Spleen (tissue), 11 donors: ENCODE results near the gene VRK1. TPM values are rescaled to one million over a fixed set of nuclear protein-coding genes. Genes with fewer than 3 reads are reported as not detected.

Experiments
- DNase-seq: peaks from one replicate; pipeline ENCODE4 v3.0.0-alpha.2; 2020
- H3K27ac ChIP-seq, 8 donors: fragments of 200-600 bp; sonication (generic) in 7 of 8; 1 replicate in 4 of 8; 2 replicates in 4 of 8; pipeline versions ENCODE4 v1.5.0 to v1.8.0; 2016 to 2021; ENCODE audit warnings: inconsistent platforms in 4 of 8, mild to moderate bottlenecking in 4 of 8, moderate library complexity in 1 of 8
- H3K27me3 ChIP-seq, 7 donors: fragments of 200-600 bp; sonication (generic) in 6 of 7; replicated peaks in 1 of 7; 1 replicate in 4 of 7; 2 replicates in 3 of 7; pipeline versions ENCODE4 v1.5.0 to v1.8.0; 2016 to 2021; ENCODE audit warnings: inconsistent platforms in 3 of 7, mild to moderate bottlenecking in 1 of 7
- H3K36me3 ChIP-seq, 6 donors: fragments of 200-600 bp; sonication (generic) in 5 of 6; 1 replicate in 4 of 6; 2 replicates in 2 of 6; pipeline versions ENCODE4 v1.5.0 to v1.8.0; 2016 to 2021; ENCODE audit warnings: inconsistent platforms in 2 of 6
- H3K4me1 ChIP-seq, 6 donors: fragments of 200-600 bp; sonication (generic) in 5 of 6; 1 replicate in 3 of 6; 2 replicates in 3 of 6; pipeline versions ENCODE4 v1.5.0 to v1.8.0; 2016 to 2021; ENCODE audit warnings: inconsistent platforms in 3 of 6
- H3K4me3 ChIP-seq, 8 donors: fragments of 200-600 bp; sonication (generic) in 7 of 8; 1 replicate in 4 of 8; 2 replicates in 4 of 8; pipeline versions ENCODE4 v1.5.0 to v1.8.0; 2016 to 2021; ENCODE audit warnings: inconsistent platforms in 4 of 8, mild to moderate bottlenecking in 4 of 8, moderate library complexity in 2 of 8
- H3K9me3 ChIP-seq, 8 donors: fragments of 200-600 bp; sonication (generic) in 7 of 8; 1 replicate in 4 of 8; 2 replicates in 4 of 8; pipeline versions ENCODE4 v1.5.0 to v1.8.0; 2016 to 2021; ENCODE audit warnings: inconsistent platforms in 4 of 8
- CTCF ChIP-seq, 11 experiments: fragments of 200-600 bp in 7 of 11; fragments of 450-650 bp in 4 of 11; sonication (generic) in 4 of 11; IDR thresholded peaks in 8 of 11; conservative IDR thresholded peaks in 3 of 11; 1 replicate in 7 of 11; 2 replicates in 4 of 11; pipeline versions ENCODE4 v1.4.0 to v1.8.0; 2016 to 2021; ENCODE audit warnings: antibody characterized with exemption in 11 of 11, inconsistent platforms in 4 of 11, mild to moderate bottlenecking in 1 of 11
- POLR2A ChIP-seq, 3 donors: fragments of 450-650 bp; IDR thresholded peaks; one replicate each; pipeline ENCODE4 v1.5.1; 2017; ENCODE audit warnings: antibody characterized with exemption in 3 of 3, mild to moderate bottlenecking in 1 of 3
- POLR2AphosphoS5 ChIP-seq, 3 donors: sonication (generic); formaldehyde crosslinking; IDR thresholded peaks; one replicate each; pipeline ENCODE4 v1.5.1; 2017; ENCODE audit warnings: antibody characterized with exemption in 3 of 3
- WGBS, 5 donors: extraction: QIAGEN DNeasy Blood & Tissue Kit in 3 of 5; methylation state at CpG; one replicate each; pipeline versions ENCODE4 v1.1.5 to v1.1.7; 2013 to 2018; 5-methylcytosine and 5-hydroxymethylcytosine counted together
- intact Hi-C: fragments of 100-400 bp; cut with DNase I; formaldehyde crosslinking; loops from one replicate; pipeline ENCODE4 v1.15.0; 2023; ENCODE audit warnings: low total_unique reads
- polyA plus RNA-seq, 3 donors: library from polyadenylated mRNA; stranded (reverse); fragments of 200-250 nt; gene quantifications; one replicate each; pipeline ENCODE4 v1.2.1, GENCODE V29; 2013
- total RNA-seq, 7 donors: library from RNA; depleted of rRNA in 3 of 7; stranded (reverse); fragments of >200 nt in 3 of 7; fragmentation: NEBNext Ultra II Directional in 4 of 7; extraction: Animal tissue kit (Norgen Biotek cat#: 25700) in 4 of 7; gene quantifications; one replicate each; pipeline versions ENCODE4 v1.1.0 to v1.2.1, GENCODE V29; 2016 to 2021
- donor health status: healthy with polysubstance abuse.
- donor health status: DM: no; HTN: no; CAD: no; lungs with moderate emphysema.
- donor health status: DM: no; HTN: no; CAD: no.
- donor health status: Bipolar disorder and iron deficiency.
- donor health status: healthy.
- donor health status: DM: no; HTN: no; CAD: no.
- donor health status: DM: yes; HTN: yes; CAD: no.

The VRK1 gene
- total and polyA plus RNA-seq, 10 donors: 16.1 to 48.5 (median 29.4) TPM

- Histone ChIP-seq H3K27me3 (no peaks in the 10 kb centered on the region), H3K4me1 (peaks cover 0 to 16% (median 10%) of the 10 kb centered on the region in 6 donors), H3K4me3 (no peak overlapping the region), H3K36me3 (peaks cover 0 to 28% (median 9%) of the 10 kb centered on the region in 6 donors), H3K27ac (no peak overlapping the region), H3K9me3 (peaks cover 0 to 23% (median 12%) of the 10 kb centered on the region in 8 donors)
- WGBS, 5 donors: 74 to 100% (median 85%) methylated on average over 1 of the region's 1 CpG
- TF ChIP-seq POLR2AphosphoS5 (IDR thresholded peaks at IDR 0.05) (no peak), POLR2A (IDR thresholded peaks at IDR 0.05) (no peak), CTCF (IDR thresholded peaks at IDR 0.05 in 8 of 11, conservative IDR thresholded peaks at IDR 0.05 in 3 of 11) (no peak)
- DNase-seq: no peak
- intact Hi-C loops: no loop called here
These were observed 33.8 kb downstream of the VRK1 start for GRCh38 chr14:96830946-96831345.

GRCh38 chr14:96832351-96832750 lies 35.2 kb downstream of the VRK1 start:
- H3K9me3 ChIP-seq: peaks cover 0 to 23% (median 12%) of the 10 kb centered on the region in 8 donors
- TF ChIP-seq POLR2A (IDR thresholded peaks at IDR 0.05): no peak
- no peak for TF ChIP-seq POLR2AphosphoS5 (IDR thresholded peaks at IDR 0.05)
- no peak for TF ChIP-seq CTCF (IDR thresholded peaks at IDR 0.05 in 8 of 11, conservative IDR thresholded peaks at IDR 0.05 in 3 of 11)
- peaks cover 0 to 42% (median 11%) of the 10 kb centered on the region in 6 donors for H3K36me3 ChIP-seq
- WGBS, 5 donors: 81 to 92% (median 89%) methylated on average over 2 of the region's 2 CpGs
- intact Hi-C loops: no loop called here
- H3K27ac ChIP-seq: no peak overlapping the region
- H3K27me3 ChIP-seq: no peaks in the 10 kb centered on the region
- no peak overlapping the region for H3K4me3 ChIP-seq
- DNase-seq: no peak
- H3K4me1 ChIP-seq: peaks cover 0 to 2% (median under 1%) of the 10 kb centered on the region in 6 donors

- Histone ChIP-seq H3K4me3 (no peak overlapping the region), H3K36me3 (peaks cover 0 to 96% (median 20%) of the 10 kb centered on the region in 6 donors), H3K9me3 (no peaks in the 10 kb centered on the region), H3K27me3 (no peaks in the 10 kb centered on the region), H3K4me1 (no peaks in the 10 kb centered on the region), H3K27ac (no peak overlapping the region)
- TF ChIP-seq POLR2A (IDR thresholded peaks at IDR 0.05) (no peak), CTCF (IDR thresholded peaks at IDR 0.05 in 8 of 11, conservative IDR thresholded peaks at IDR 0.05 in 3 of 11) (no peak)
- WGBS, 5 donors: 96 to 98% (median 97%) methylated on average over 4 of the region's 4 CpGs
- intact Hi-C loops: no loop called here
- DNase-seq: no peak
These were observed 41.3 kb downstream of the VRK1 start for GRCh38 chr14:96838449-96838848.

GRCh38 chr14:96839251-96839650 lies 42.1 kb downstream of the VRK1 start:
- Histone ChIP-seq H3K27ac (no peak overlapping the region), H3K4me1 (peaks cover 0 to 3% (median 0%) of the 10 kb centered on the region in 6 donors), H3K27me3 (no peaks in the 10 kb centered on the region), H3K4me3 (no peak overlapping the region), H3K9me3 (no peaks in the 10 kb centered on the region), H3K36me3 (peaks cover 0 to 94% (median 17%) of the 10 kb centered on the region in 6 donors)
- no peak for TF ChIP-seq POLR2AphosphoS5 (IDR thresholded peaks at IDR 0.05)
- no peak for TF ChIP-seq POLR2A (IDR thresholded peaks at IDR 0.05)
- TF ChIP-seq CTCF (IDR thresholded peaks at IDR 0.05 in 8 of 11, conservative IDR thresholded peaks at IDR 0.05 in 3 of 11): no peak
- intact Hi-C loops: no loop called here
- DNase-seq: no peak
- WGBS, 5 donors: 86 to 99% (median 92%) methylated on average over 2 of the region's 2 CpGs
